Measurements from ENCODE around the gene GOPC. TPM values are rescaled to one million over a fixed set of nuclear protein-coding genes. Genes with fewer than 3 reads are reported as not detected.

Gene GOPC
- total RNA-seq, 1 experiment from 2014 or later, result 24.2 TPM

GRCh38 chr6:117595099-117595923 lies 7.0 kb downstream of the GOPC start:
- Histone ChIP-seq H3K4me1 (ENCODE audit: control insufficient read depth in 1 of 2, insufficient read depth in 2 of 2, low read length in 2 of 2) (no peaks in the 10 kb centered on the region), H3K36me3 (ENCODE audit: control insufficient read depth in 1 of 2, insufficient read depth in 2 of 2, low read length in 2 of 2) (peaks cover 0 to 8% of the 10 kb centered on the region in 2 experiments; a peak in 1 of 4 replicates), H3K4me3 (replicated peaks in 1 of 2; ENCODE audit: low read depth in 1 of 2, low read length in 2 of 2) (no peak overlapping the region), H3K27me3 (ENCODE audit: insufficient read depth, low read length) (no peaks in the 10 kb centered on the region), H3K9me3 (ENCODE audit: control insufficient read depth in 1 of 2, insufficient read depth in 1 of 2, low read depth in 1 of 2, low read length in 2 of 2) (no peaks in the 10 kb centered on the region), H3K9me2 (ENCODE audit: insufficient read depth) (no peaks in the 10 kb centered on the region), H4K20me1 (ENCODE audit: insufficient read depth) (peaks cover 9% of the 10 kb centered on the region), H3K27ac (ENCODE audit: low read depth, low read length) (no peak overlapping the region), H2AFZ (ENCODE audit: low read depth, low read length, poor library complexity, severe bottlenecking) (no peak overlapping the region), H3K79me2 (ENCODE audit: insufficient read depth, low read length) (peaks cover 78% of the 10 kb centered on the region), H3K4me2 (ENCODE audit: low read length) (no peak overlapping the region), H3K9ac (ENCODE audit: low read length) (no peak overlapping the region)
- BruUV-seq (replicated peaks), result no TSS peak
- ChIA-PET CTCF (no interaction called here), RAD21 (ENCODE audit: low non-redundant PET in 1 of 2, low total read pairs in 2 of 2, uncharacterized antibody in 2 of 2, unreplicated experiment in 2 of 2) (no interaction called here), POLR2A (no interaction called here)
- TF ChIP-seq FOSL1 (IDR thresholded peaks at IDR 0.05; ENCODE audit: low read depth) (no peak), ZNF274 (IDR thresholded peaks at IDR 0.05; ENCODE audit: low read depth, low read length) (no peak), YY1 (IDR thresholded peaks at IDR 0.05; ENCODE audit: extremely low read depth, insufficient replicate concordance, low read depth, low read length) (no peak), ZFX (IDR thresholded peaks at IDR 0.05) (no peak), SP1 (IDR thresholded peaks at IDR 0.05; ENCODE audit: low read depth) (no peak), SRF (IDR thresholded peaks at IDR 0.05; ENCODE audit: low read depth) (no peak), SIN3A (IDR thresholded peaks at IDR 0.05; ENCODE audit: low read depth) (no peak), REST (IDR thresholded peaks at IDR 0.05; ENCODE audit: low read depth) (no peak), EZH2 (IDR thresholded peaks at IDR 0.05) (no peak), ZBTB33 (IDR thresholded peaks at IDR 0.05; ENCODE audit: extremely low read depth, insufficient replicate concordance, low read length) (no peak), JUND (IDR thresholded peaks at IDR 0.05) (no peak), ELF1 (IDR thresholded peaks at IDR 0.05; ENCODE audit: borderline replicate concordance, low read depth) (no peak), EGR1 (IDR thresholded peaks at IDR 0.05; ENCODE audit: low read depth) (no peak), POLR2AphosphoS5 (IDR thresholded peaks at IDR 0.05; ENCODE audit: low read depth, low read length) (no peak)
- TF ChIP-seq, protein P1, sequence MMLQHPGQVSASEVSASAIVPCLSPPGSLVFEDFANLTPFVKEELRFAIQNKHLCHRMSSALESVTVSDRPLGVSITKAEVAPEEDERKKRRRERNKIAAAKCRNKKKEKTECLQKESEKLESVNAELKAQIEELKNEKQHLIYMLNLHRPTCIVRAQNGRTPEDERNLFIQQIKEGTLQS (IDR thresholded peaks at IDR 0.05), result no peak
- intact Hi-C loops (cut with micrococcal nuclease), result no loop called here
- ATAC-seq (no peak), DNase-seq (ENCODE audit: low read depth, low spot score) (no peak)
